Kidney (tissue), 14 donors: ENCODE measurements around the gene CCL3. TPM values are rescaled to one million over a fixed set of nuclear protein-coding genes. Genes with fewer than 3 reads are reported as not detected.

ENCODE experiments used
- DNase-seq, 5 donors: peaks; one replicate each; pipeline ENCODE4 v3.0.0-alpha.2; 2013 to 2020
- FAIRE-seq: peaks from 2 replicates; lab custom pipeline; 2012; peaks lifted over from hg19 to GRCh38; lab: Jason Lieb, UNC
- H3K27ac ChIP-seq, 2 donors: one replicate each; pipeline ENCODE4 v1.7.0; 2013; ENCODE audit warnings: low read depth in 2 of 2, low read length in 2 of 2, inconsistent platforms in 1 of 2
- H3K27me3 ChIP-seq: one replicate; pipeline ENCODE4 v1.7.1; 2013; ENCODE audit warnings: low read length, inconsistent platforms; ENCODE audit not compliant: control insufficient read depth, insufficient read depth
- H3K36me3 ChIP-seq, 3 donors: one replicate each; pipeline versions ENCODE4 v1.7.0 to v1.7.1; 2013; ENCODE audit warnings: low read length in 3 of 3, control low read depth in 1 of 3, inconsistent platforms in 1 of 3; ENCODE audit not compliant: insufficient read depth in 3 of 3, control insufficient read depth in 2 of 3
- H3K4me1 ChIP-seq, 3 donors: one replicate each; pipeline versions ENCODE4 v1.7.0 to v1.7.1; 2013; ENCODE audit warnings: low read length in 3 of 3, inconsistent platforms in 1 of 3, low read depth in 1 of 3; ENCODE audit not compliant: control insufficient read depth in 2 of 3, insufficient read depth in 2 of 3
- H3K4me3 ChIP-seq, 3 donors: one replicate each; pipeline versions ENCODE4 v1.7.0 to v1.8.1; 2013; ENCODE audit warnings: low read length in 3 of 3, control low read depth in 1 of 3, inconsistent platforms in 1 of 3
- H3K9ac ChIP-seq, 3 donors: one replicate each; pipeline versions ENCODE4 v1.7.0 to v1.7.1; 2013; ENCODE audit warnings: low read length in 3 of 3, control low read depth in 1 of 3, inconsistent platforms in 1 of 3
- H3K9me3 ChIP-seq, 3 donors: one replicate each; pipeline versions ENCODE4 v1.7.0 to v1.7.1; 2013; ENCODE audit warnings: low read length in 3 of 3, control low read depth in 1 of 3, inconsistent platforms in 1 of 3; ENCODE audit not compliant: control insufficient read depth in 2 of 3, insufficient read depth in 1 of 3
- intact Hi-C: fragments of 100-400 bp; cut with DNase I; formaldehyde crosslinking; loops from one replicate; pipeline ENCODE4 v1.11.1; 2022
- polyA plus RNA-seq: library from polyadenylated mRNA; stranded (reverse); fragments of 350-450 nt; fragmentation: Illumina TruSeq; extraction: RNeasy Lipid Tissue Mini Kit (QIAGEN cat#74804); gene quantifications from one replicate; pipeline ENCODE4 v1.2.3, GENCODE V29; 2014; ENCODE audit warnings: low read depth, low replicate concordance; ENCODE audit not compliant: insufficient read depth
- total RNA-seq: library from RNA; stranded (reverse); fragmentation: NEBNext Ultra II Directional; extraction: Animal tissue kit (Norgen Biotek cat#: 25700); gene quantifications from one replicate; pipeline ENCODE4 v1.2.1, GENCODE V29; 2021
- TF ChIP-seq, protein P1 (sequence below): IDR thresholded peaks from 3 replicates; pipeline ENCODE4 v1.5.1; 2012; ENCODE audit warnings: mild to moderate bottlenecking, moderate library complexity, borderline replicate concordance; ENCODE audit not compliant: insufficient read depth; ENCODE audit errors: extremely low read depth
- donor health status: control.
- donor health status: control.
- donor health status: control.
- donor health status: control.
- donor health status: control.
- donor health status: DM: yes; HTN: yes; CAD: no.
- donor health status: Normal renal cell carcinoma (clear cell type).

The CCL3 gene
- total and polyA plus RNA-seq, 2 donors from 2014 or later, result 4.2 to 6.6 TPM

DNA sequence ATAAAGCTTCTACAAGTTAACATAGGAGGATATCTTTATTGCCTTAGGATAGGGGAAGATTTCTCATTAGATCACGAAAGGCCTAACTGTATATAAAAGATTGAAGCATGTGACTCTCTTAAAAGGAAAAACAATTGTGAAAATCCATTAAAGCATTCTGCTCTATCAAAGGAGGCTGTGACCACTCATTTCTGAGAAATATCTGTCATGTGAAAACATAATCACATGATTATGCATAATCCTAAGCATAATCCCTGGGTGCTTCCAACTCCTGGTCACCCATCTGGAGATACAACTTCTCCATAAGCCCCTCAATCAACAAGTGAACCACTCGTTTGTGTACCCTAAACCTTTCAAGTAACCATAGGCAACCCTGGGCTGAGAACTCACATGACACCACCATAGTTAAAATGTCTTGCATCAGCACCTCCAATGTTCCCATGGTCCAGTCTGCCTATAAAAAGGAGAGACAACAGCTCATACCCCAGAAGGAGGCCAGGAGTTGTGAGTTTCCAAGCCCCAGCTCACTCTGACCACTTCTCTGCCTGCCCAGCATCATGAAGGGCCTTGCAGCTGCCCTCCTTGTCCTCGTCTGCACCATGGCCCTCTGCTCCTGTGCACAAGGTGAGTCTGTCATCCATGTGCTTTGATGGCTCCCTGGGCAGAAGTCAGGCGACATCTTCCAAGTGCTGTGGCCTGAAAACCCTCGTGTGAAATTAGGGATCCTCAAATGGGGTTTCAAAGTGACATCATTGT, 26.0 kb downstream of the CCL3 start, which contains the start of gene CCL18:
Gene CCL18 (plus strand): TSS at position 487 of the 756 bp plus-strand sequence. CDS start 71 bp downstream, at position 558.
- no peak for FAIRE-seq

DNA sequence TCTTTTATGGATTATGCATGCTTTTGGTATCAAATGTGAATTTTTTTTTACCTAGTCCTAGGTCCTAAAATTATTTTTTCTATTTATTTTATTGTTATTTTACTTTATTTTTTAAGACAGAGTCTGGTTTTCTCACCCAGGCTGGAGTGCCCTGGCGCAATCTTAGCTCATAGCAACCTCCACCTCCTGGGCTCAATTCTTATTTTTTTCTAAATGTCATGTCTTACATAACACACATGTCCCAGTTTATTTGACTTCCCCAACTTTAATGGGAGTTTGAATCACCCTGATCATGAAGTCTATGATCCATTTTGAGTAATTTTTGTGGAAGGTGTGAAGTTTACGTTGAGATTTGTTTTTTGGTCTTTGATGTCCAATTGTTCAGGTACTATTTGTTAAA, 29.1 kb downstream of the CCL3 start:
- Histone ChIP-seq H3K4me1 (no peaks in the 10 kb centered on the region), H3K27me3 (no peaks in the 10 kb centered on the region), H3K27ac (no peak overlapping the region), H3K9me3 (no peaks in the 10 kb centered on the region), H3K4me3 (no peak overlapping the region), H3K9ac (no peak overlapping the region), H3K36me3 (no peaks in the 10 kb centered on the region)
- intact Hi-C loops, result no loop called here
- FAIRE-seq, result no peak
- DNase-seq, result no peak
- TF ChIP-seq, protein P1, sequence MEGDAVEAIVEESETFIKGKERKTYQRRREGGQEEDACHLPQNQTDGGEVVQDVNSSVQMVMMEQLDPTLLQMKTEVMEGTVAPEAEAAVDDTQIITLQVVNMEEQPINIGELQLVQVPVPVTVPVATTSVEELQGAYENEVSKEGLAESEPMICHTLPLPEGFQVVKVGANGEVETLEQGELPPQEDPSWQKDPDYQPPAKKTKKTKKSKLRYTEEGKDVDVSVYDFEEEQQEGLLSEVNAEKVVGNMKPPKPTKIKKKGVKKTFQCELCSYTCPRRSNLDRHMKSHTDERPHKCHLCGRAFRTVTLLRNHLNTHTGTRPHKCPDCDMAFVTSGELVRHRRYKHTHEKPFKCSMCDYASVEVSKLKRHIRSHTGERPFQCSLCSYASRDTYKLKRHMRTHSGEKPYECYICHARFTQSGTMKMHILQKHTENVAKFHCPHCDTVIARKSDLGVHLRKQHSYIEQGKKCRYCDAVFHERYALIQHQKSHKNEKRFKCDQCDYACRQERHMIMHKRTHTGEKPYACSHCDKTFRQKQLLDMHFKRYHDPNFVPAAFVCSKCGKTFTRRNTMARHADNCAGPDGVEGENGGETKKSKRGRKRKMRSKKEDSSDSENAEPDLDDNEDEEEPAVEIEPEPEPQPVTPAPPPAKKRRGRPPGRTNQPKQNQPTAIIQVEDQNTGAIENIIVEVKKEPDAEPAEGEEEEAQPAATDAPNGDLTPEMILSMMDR, result no peak

More for the DNA sequence above, 26.0 kb downstream of the CCL3 start, which contains the start of gene CCL18:
- TF ChIP-seq, protein P1, result no peak
- no peak within 1 kb of the TSS for H3K27ac ChIP-seq
- DNase-seq, result no peak
- intact Hi-C loops, result no loop called here
- no peaks in the 10 kb centered on the region for H3K36me3 ChIP-seq
- H3K4me3 ChIP-seq, result no peak within 1 kb of the TSS
- H3K4me1 ChIP-seq, result no peaks in the 10 kb centered on the region
- no peaks in the 10 kb centered on the region for H3K9me3 ChIP-seq
- no peaks in the 10 kb centered on the region for H3K27me3 ChIP-seq
- H3K9ac ChIP-seq, result no peak within 1 kb of the TSS

DNA sequence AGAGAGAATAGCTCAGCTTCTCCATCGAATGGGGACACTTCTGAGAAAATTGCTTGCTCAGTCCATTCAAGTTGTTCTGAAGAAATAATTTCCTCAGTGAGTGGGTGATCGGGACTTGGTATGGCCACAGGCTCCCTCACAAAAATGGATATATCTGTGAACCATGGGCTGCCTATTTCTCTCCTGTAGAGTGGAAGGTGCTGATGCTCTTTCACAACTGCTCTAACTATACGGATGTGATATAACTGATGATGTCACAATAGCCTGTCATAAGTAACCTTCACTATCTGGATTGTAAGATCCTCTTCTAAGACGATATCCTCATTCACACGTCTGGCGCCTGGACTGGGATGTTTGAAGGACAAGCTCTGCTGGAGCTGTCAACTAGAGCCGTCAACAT, 30.5 kb downstream of the CCL3 start:
- no peaks in the 10 kb centered on the region for H3K4me1 ChIP-seq
- DNase-seq, result no peak
- H3K4me3 ChIP-seq, result no peak overlapping the region
- TF ChIP-seq, protein P1, result no peak
- H3K9me3 ChIP-seq, result no peaks in the 10 kb centered on the region
- H3K27ac ChIP-seq, result no peak overlapping the region
- intact Hi-C loops, result no loop called here
- H3K36me3 ChIP-seq, result no peaks in the 10 kb centered on the region
- H3K27me3 ChIP-seq, result no peaks in the 10 kb centered on the region
- H3K9ac ChIP-seq, result no peak overlapping the region
- FAIRE-seq, result no peak

DNA sequence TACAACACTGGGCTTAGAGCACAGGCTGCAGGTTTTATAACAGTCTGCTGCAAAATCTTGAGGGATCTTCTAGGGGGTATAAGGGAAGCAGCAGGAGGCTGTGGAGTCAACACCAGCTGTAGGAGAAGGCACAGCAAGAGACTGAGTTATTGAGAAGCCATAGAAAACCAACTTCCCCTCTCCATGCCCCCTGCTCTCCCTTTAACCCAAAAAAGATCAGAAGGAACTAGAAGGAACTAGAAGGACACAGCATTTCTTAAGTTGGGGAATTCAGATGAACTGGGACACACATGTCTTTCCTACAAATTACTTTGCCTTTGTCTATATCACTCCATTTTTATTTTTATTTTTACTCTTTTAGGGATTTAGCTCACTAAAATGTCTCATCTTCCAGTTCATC, 32.0 kb downstream of the CCL3 start:
- Histone ChIP-seq H3K4me3 (no peak overlapping the region), H3K4me1 (no peaks in the 10 kb centered on the region), H3K27me3 (no peaks in the 10 kb centered on the region), H3K9ac (no peak overlapping the region), H3K36me3 (no peaks in the 10 kb centered on the region), H3K27ac (no peak overlapping the region), H3K9me3 (no peaks in the 10 kb centered on the region)
- FAIRE-seq (no peak), DNase-seq (no peak)
- TF ChIP-seq, protein P1, result no peak
- intact Hi-C loops, result no loop called here
